GM18499 (cell line): Measurements from ENCODE around the gene SYCN.
"Not testable (repeated sequence)": the region's sequence is repeated elsewhere in the genome, so short reads cannot be mapped to it uniquely, and the experiment has no call there.

Experiments
- ATAC-seq: cut with Tn5 transposase; IDR thresholded peaks from one replicate; pipeline ENCODE4 v1.9.1; 2021; ENCODE audit warnings: moderate number of reproducible peaks; ENCODE audit not compliant: insufficient read depth, unreplicated experiment

The SYCN gene

DNA sequence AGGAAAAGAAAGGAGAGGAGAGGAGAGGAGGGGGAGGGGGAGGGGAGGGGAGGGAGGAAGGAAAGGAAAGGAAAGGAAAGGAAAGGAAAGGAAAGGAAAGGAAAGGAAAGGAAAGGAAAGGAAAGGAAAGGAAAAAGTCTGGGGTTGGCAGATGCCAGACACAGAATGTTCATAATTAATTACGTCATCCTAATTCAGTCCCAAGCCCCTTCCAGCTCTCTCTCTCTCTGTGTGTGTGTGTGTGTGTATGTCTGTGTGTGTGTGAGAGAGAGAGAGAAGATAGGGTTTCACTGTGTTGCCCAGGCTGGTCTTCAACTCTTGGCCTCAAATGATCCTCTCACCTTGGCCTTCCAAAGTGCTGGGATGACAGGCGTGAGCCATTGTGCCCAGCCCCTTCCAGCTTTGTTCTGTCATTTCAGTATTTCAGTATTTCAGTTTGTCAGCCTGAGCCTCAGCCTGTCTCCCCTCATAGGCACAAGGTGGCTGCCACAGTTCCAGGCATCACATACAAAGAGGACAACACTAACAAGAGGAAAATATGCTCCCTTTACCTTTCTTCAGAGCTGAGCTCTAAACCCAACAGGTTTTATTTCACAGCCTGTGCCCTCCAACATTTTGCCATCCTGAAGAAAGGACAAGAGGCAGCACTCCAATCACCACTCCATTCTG is 26.2 kb upstream of the SYCN start:
- no peak for ATAC-seq

GRCh38 chr19:39224910-39225309 is 20.8 kb upstream of the SYCN start:
- no peak for ATAC-seq

- no peak for ATAC-seq
Measured at GRCh38 chr19:39223703-39224279, 19.7 kb upstream of the SYCN start.

- ATAC-seq: not testable (repeated sequence)
Measured at GRCh38 chr19:39219108-39219507, 15.0 kb upstream of the SYCN start.

GRCh38 chr19:39218230-39219007 is 14.4 kb upstream of the SYCN start:
- ATAC-seq: no peak

- ATAC-seq: no peak
Measured at GRCh38 chr19:39217094-39217493, 13.0 kb upstream of the SYCN start.

DNA sequence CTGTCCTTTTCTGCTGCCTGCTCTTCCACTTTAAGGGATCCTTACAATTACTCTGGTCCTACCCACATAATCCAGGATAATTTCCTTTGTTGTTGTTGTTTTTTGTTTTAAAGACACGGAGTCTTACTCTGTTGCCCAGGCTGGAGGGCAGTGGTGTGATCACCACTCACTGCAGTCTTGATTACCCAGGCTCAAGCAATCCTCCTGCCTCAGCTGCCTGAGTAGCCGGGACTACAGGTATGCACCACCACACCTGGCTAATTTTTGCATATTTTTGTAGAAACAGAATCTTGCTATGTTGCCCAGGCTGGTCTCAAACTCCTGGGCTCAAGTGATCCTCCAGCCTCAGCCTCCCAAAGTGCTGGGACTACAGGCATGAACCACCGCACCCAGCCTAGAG is 11.3 kb upstream of the SYCN start:
- ATAC-seq: not testable (repeated sequence)

DNA sequence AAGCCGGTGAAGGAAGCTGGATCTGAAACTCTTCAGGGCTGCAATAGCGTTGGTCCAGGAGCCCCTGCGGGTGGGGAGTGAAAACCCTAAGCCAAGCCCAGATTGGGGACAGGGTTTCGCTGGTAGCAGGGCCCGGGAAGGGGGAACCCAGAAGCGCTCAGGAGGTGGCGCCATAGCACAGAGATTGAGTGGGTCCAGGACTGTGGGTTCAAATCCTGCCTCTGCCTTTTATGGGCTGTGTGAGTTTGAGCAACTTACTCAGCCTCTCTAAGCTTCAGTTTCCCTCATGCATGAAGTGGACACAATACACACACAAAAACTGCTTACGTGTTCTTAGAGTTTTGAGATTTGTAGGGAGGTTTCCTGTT is 8.3 kb upstream of the SYCN start:
- no peak for ATAC-seq

- ATAC-seq: no peak
Measured at GRCh38 chr19:39211731-39212374, 7.8 kb upstream of the SYCN start.

GRCh38 chr19:39209196-39209595 is 5.1 kb upstream of the SYCN start:
- ATAC-seq: no peak

DNA sequence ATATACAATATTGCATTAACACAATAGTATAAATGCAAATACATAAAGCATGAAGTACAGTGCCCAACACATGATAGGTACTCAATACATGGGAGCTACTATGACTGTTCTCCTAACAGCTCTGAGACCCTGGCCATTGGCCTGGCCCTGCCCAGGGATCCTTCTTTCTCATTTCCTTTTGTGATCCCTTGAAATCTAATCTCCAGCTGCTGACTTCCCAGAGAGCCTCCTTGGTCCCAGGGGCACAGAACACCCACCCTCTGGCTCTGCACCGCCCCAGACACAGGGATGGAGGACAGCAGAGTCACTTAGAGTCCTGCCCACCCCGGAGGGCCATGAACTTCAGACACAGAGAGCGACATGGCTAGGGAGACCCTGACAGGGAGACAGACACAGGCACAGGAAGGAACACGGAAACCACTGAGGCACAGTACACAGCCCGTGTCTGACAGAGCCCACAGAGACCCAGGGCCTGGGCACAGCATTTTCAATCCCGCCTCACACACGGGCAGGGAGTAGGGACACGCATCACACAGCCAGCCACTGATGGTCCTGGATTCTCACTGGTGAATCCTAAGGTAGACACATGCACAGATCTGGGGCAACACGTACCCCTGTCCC is 4.2 kb upstream of the SYCN start:
- ATAC-seq: no peak

DNA sequence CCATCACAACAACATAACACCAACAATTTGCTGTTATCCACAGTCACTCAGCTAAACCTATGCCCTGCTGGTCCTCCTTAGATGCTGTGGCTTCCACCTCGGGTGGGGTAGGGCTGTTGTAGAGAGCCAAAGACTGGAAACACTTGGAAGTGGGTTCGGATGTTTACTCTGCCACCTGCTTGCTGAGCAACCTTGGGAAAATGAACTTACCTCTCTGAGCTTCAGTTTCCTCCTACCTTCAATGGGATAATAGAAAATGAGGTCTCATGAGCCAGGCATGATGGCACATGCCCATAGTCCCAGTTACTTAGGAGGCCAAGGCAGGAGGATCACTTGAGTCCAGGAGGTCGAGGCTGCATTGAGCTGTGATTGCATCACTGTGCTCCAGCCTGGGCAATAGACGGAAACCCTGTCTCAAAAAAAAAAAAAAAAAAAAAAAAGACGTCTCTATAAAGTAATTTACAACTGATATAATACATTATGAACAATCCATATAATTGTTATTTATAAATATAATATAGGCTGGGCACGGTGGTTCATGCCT is 3.3 kb upstream of the SYCN start:
- ATAC-seq: no peak

DNA sequence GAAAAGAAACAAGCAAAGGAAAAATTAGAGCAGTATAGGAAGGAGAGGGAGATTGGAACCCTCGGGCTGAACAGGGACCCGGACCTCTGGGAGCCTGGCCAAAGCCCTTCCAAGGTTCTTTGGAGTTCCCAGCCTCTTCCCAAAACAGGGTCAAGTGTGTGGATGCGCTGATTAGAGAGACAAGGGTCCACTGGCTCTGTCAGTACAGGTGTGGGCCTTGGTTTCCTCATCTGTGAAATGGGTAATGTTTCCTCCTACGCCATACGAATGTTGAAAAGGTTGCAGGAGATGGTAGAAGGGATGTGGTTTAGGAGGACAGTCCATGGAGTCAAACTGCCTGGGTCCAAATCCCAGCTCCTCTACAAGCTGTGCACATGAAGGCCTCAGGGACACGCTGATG is 2.1 kb upstream of the SYCN start:
- no peak for ATAC-seq

- no peak for ATAC-seq
Measured at GRCh38 chr19:39205449-39205764, 1.3 kb upstream of the SYCN start.

DNA sequence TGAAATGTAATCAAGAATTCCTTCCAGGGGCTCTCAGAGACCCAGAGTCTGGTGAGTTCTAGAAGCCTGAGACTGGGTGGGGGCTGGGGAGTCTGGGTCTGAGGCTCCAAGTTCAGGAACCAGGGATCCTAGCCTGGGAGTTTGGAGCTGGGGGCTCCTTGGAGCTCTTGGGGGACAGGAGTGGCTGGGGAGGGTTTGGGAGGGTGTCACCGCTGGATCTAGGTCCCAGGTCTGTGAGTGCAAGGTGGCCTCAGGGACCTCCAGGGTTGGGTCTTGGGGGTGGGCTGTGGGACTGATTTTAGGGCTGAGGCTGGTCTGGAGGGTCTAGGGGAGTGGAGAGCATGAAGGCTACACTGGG is 1.1 kb downstream of the SYCN start:
- no peak for ATAC-seq

- ATAC-seq: no peak
Measured at GRCh38 chr19:39200803-39201115, 3.3 kb downstream of the SYCN start.

- ATAC-seq: no peak
Measured at GRCh38 chr19:39200066-39200802, 3.8 kb downstream of the SYCN start.

DNA sequence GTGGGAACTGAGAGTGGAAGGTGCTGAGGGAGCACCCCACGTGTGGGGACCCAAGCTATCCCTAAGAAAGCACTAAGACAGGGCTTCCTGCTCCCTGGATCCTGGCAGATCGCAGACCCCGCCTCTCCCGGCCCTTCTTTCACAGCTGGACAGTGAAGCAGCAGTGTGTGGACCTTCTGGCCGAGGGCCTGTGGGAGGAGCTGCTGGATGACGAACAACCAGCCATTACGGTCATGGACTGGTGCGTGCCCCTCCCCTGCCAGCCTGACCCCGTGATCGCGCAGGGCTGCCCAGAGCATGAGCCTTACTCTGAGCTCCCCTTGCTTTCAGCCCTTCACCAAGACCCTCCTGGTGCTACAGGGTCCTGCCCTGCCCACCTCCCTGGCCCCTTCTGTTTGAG is 5.0 kb downstream of the SYCN start:
- ATAC-seq: no peak

- no peak for ATAC-seq
Measured at GRCh38 chr19:39197808-39198207, 6.3 kb downstream of the SYCN start.

DNA sequence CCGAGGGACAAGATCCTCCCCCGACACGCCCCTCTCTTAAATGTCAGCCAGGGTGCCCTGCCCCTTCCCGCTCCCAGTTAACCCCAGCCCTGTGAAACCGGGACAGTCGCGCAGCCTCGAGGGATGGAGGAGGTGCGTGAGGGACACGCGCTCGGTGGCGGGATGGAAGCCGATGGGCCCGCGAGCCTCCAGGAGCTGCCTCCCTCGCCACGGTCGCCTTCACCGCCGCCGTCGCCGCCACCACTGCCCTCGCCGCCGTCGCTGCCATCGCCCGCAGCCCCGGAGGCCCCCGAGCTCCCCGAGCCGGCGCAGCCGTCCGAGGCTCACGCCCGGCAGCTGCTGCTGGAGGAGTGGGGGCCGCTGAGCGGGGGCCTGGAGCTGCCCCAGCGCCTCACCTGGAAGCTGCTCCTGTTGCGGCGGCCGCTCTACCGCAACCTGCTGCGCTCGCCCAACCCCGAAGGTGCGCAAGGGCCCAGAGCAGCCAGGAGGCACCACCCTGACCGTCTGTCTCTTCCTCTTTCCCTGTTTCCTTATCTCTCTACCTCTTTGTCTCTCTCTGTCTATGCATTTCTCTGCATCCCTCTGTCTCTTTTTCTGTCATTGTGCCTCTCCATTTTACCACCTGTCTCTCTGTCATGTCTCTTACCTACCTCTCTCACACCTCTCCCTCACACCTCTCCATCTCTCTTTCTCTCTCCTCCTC is 7.1 kb downstream of the SYCN start, which contains the start of gene NCCRP1:
TSS of gene NCCRP1 (plus strand) at position 105 of the 703 bp plus-strand sequence. CDS start at position 124, 19 bp downstream.
- ATAC-seq: no peak
